ENCODE measurements around the gene SLC24A4. TPM values are rescaled to one million over a fixed set of nuclear protein-coding genes. Genes with fewer than 3 reads are reported as not detected.

SLC24A4 gene
- total RNA-seq, 1 experiment from 2014 or later = not detected

DNA sequence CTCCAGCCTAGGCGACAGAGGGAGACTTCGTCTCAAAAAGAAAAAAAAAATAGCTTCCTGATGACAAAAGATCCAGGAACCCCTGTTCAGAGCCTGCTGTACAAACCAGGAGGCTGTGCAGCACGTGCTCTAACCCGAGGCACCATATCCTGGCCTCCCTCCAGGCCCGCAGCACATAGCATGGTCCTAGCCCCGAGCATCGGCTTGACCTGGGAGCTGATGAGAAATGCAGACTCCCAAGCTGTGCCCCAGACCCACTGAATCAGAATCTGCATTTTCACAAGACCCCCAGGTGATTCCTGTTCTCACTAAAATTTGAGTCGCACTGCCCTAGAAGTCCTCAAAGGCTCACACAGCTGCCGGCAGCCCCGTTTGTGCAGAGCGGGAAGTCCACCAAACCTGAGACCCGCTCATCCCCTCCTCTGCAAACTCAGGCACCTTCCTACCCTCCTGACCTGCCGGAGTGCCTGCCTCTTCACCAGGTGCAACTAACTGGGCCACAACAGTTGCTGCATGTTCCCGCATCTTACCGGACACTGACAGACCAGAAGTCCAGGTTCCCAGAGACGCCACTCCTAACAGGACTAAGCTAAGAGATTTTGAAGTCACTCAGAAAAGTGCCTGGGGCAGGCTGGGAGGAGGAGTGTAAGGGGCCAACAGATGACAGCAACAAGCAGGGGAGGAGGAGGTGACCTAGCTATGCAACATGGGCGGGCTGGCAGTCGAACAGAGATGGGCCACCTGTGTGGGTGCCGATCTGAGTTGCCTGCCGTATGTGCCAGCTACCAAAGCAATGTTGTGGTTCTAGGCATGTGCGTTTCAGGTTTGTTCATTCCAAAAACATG is 166.7 kb downstream of the SLC24A4 start:
- Histone ChIP-seq H3K9me3 (ENCODE audit: low read length) (no peaks in the 10 kb centered on the region), H3K9ac (ENCODE audit: low read length) (no peak overlapping the region), H3K27ac (ENCODE audit: low read length) (no peak overlapping the region), H3K4me2 (ENCODE audit: low read length) (no peak overlapping the region), H3F3A (ENCODE audit: low read length, unreplicated experiment) (no peaks in the 10 kb centered on the region), H3K9me2 (replicated peaks; ENCODE audit: low read length) (no peaks in the 10 kb centered on the region), H4K20me1 (ENCODE audit: low read length) (no peaks in the 10 kb centered on the region), H2AFZ (ENCODE audit: low read length) (no peak overlapping the region), H3K4me3 (ENCODE audit: low read length) (no peak overlapping the region), H3K79me2 (ENCODE audit: low read length) (no peaks in the 10 kb centered on the region), H3K27me3 (ENCODE audit: low read length) (no peaks in the 10 kb centered on the region), H3K4me1 (ENCODE audit: insufficient read depth, low read length) (no peaks in the 10 kb centered on the region), H3K36me3 (ENCODE audit: low read depth, low read length) (no peaks in the 10 kb centered on the region)
- no peak for ATAC-seq
- DNase-seq = no peak
- CTCF ChIA-PET = no interaction called here
- POLR2A ChIA-PET (ENCODE audit: unreplicated experiment) = no interaction called here
- TF ChIP-seq EZH2 (IDR thresholded peaks at IDR 0.05; ENCODE audit: low read length, unreplicated experiment) (no peak), EZH2phosphoT487 (IDR thresholded peaks at IDR 0.05; ENCODE audit: borderline replicate concordance, low read length) (no peak)
- TF ChIP-seq, protein P1, sequence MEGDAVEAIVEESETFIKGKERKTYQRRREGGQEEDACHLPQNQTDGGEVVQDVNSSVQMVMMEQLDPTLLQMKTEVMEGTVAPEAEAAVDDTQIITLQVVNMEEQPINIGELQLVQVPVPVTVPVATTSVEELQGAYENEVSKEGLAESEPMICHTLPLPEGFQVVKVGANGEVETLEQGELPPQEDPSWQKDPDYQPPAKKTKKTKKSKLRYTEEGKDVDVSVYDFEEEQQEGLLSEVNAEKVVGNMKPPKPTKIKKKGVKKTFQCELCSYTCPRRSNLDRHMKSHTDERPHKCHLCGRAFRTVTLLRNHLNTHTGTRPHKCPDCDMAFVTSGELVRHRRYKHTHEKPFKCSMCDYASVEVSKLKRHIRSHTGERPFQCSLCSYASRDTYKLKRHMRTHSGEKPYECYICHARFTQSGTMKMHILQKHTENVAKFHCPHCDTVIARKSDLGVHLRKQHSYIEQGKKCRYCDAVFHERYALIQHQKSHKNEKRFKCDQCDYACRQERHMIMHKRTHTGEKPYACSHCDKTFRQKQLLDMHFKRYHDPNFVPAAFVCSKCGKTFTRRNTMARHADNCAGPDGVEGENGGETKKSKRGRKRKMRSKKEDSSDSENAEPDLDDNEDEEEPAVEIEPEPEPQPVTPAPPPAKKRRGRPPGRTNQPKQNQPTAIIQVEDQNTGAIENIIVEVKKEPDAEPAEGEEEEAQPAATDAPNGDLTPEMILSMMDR (conservative IDR thresholded peaks at IDR 0.05; ENCODE audit: low read depth, low read length) = no peak
- intact Hi-C loops (cut with micrococcal nuclease) = no loop called here
- BruUV-seq (replicated peaks) = no TSS peak

DNA sequence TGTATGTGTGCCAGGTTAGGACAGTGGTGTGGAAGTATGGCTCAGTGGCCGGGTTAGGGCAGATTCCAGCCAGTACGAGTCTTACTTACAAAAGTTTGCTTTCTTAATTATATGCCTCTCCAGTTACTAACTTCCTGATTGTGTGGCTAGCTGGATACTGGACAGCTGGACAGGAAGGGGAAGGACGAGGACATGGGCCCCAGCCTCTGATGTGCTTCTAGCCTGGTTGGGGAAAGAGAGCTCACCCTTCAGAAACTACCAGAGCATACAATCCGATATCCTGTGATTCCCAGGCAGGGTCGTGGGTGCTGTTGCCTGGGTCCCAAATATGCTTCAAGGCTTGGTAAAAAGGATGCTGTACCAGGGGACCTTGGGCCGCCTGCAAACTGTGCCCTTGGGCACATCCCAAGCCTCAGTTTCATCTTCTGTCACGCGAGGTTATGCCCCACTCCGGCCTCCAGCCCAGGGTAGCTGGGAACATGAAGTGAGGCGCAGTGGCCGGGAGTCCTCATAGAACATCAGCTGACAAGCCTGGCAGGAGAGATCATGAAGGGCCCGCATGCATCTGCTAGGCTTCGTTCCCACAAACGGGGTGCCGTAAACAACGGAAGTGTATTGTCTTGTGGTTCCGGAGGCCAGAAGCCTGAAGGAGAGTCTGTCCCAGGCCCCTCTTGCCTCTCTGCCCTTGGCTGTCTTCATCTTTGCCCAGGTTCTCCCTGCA is 167.4 kb downstream of the SLC24A4 start:
- DNase-seq (no peak), ATAC-seq (peak; percentile 22)
- ChIA-PET CTCF (no interaction called here), POLR2A (ENCODE audit: unreplicated experiment) (no interaction called here)
- Histone ChIP-seq H3K4me2 (ENCODE audit: low read length) (no peak overlapping the region), H4K20me1 (ENCODE audit: low read length) (no peaks in the 10 kb centered on the region), H2AFZ (ENCODE audit: low read length) (no peak overlapping the region), H3K4me3 (ENCODE audit: low read length) (no peak overlapping the region), H3K27ac (ENCODE audit: low read length) (no peak overlapping the region), H3F3A (ENCODE audit: low read length, unreplicated experiment) (no peaks in the 10 kb centered on the region), H3K9me3 (ENCODE audit: low read length) (no peaks in the 10 kb centered on the region), H3K79me2 (ENCODE audit: low read length) (no peaks in the 10 kb centered on the region), H3K9me2 (replicated peaks; ENCODE audit: low read length) (no peaks in the 10 kb centered on the region), H3K9ac (ENCODE audit: low read length) (no peak overlapping the region), H3K36me3 (ENCODE audit: low read depth, low read length) (no peaks in the 10 kb centered on the region), H3K4me1 (ENCODE audit: insufficient read depth, low read length) (no peaks in the 10 kb centered on the region), H3K27me3 (ENCODE audit: low read length) (no peaks in the 10 kb centered on the region)
- intact Hi-C loops (cut with micrococcal nuclease) = no loop called here
- TF ChIP-seq EZH2 (IDR thresholded peaks at IDR 0.05; ENCODE audit: low read length, unreplicated experiment) (no peak), EZH2phosphoT487 (IDR thresholded peaks at IDR 0.05; ENCODE audit: borderline replicate concordance, low read length) (no peak)
- TF ChIP-seq, protein P1 (conservative IDR thresholded peaks at IDR 0.05; ENCODE audit: low read depth, low read length) = no peak
- BruUV-seq (replicated peaks) = no TSS peak

DNA sequence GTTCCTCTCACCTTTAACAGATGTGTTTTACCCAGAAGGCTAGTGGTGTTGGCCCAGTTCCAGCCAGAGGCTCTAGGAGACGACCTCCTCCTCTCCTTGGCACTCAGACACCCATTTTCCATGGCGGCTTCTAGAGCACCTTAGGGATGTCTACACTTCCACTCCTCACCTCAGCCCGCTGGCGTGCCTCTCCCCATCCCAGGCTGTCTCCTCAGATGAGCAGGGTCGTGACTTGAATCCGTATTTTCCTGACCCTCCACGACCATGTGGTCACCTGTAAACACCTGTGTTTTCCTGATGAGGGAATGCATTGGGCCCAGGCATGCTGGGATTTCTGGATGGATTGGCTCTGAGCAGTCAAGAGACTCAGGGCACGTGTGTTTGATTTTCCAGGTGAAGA is 168.8 kb downstream of the SLC24A4 start:
- ATAC-seq (no peak), DNase-seq (no peak)
- no peaks in the 10 kb centered on the region for H3F3A ChIP-seq (ENCODE audit: low read length, unreplicated experiment)
- no peak overlapping the region for H3K9ac ChIP-seq (ENCODE audit: low read length)
- H3K4me2 ChIP-seq (ENCODE audit: low read length) = no peak overlapping the region
- H3K4me1 ChIP-seq (ENCODE audit: insufficient read depth, low read length) = no peaks in the 10 kb centered on the region
- CTCF ChIA-PET = no interaction called here
- H3K27me3 ChIP-seq (ENCODE audit: low read length) = no peaks in the 10 kb centered on the region
- intact Hi-C loops (cut with micrococcal nuclease) = no loop called here
- H3K36me3 ChIP-seq (ENCODE audit: low read depth, low read length) = no peaks in the 10 kb centered on the region
- no peaks in the 10 kb centered on the region for H3K79me2 ChIP-seq (ENCODE audit: low read length)
- BruUV-seq (replicated peaks) = no TSS peak
- TF ChIP-seq EZH2phosphoT487 (IDR thresholded peaks at IDR 0.05; ENCODE audit: borderline replicate concordance, low read length) (no peak), EZH2 (IDR thresholded peaks at IDR 0.05; ENCODE audit: low read length, unreplicated experiment) (no peak)
- TF ChIP-seq, protein P1 (conservative IDR thresholded peaks at IDR 0.05; ENCODE audit: low read depth, low read length) = no peak
- H3K9me3 ChIP-seq (ENCODE audit: low read length) = no peaks in the 10 kb centered on the region
- no peak overlapping the region for H2AFZ ChIP-seq (ENCODE audit: low read length)
- no peaks in the 10 kb centered on the region for H4K20me1 ChIP-seq (ENCODE audit: low read length)
- no peaks in the 10 kb centered on the region for H3K9me2 ChIP-seq (replicated peaks; ENCODE audit: low read length)
- POLR2A ChIA-PET (ENCODE audit: unreplicated experiment) = no interaction called here
- no peak overlapping the region for H3K27ac ChIP-seq (ENCODE audit: low read length)
- no peak overlapping the region for H3K4me3 ChIP-seq (ENCODE audit: low read length)
